ENCODE data around the gene PLA2G4E.

GRCh38 chr15:41975669-41976068, 45.2 kb downstream of the PLA2G4E start:
- TF ChIP-seq EZH2 (IDR thresholded peaks at IDR 0.05; ENCODE audit: borderline replicate concordance, low read length), result no peak
- TF ChIP-seq, protein P1, sequence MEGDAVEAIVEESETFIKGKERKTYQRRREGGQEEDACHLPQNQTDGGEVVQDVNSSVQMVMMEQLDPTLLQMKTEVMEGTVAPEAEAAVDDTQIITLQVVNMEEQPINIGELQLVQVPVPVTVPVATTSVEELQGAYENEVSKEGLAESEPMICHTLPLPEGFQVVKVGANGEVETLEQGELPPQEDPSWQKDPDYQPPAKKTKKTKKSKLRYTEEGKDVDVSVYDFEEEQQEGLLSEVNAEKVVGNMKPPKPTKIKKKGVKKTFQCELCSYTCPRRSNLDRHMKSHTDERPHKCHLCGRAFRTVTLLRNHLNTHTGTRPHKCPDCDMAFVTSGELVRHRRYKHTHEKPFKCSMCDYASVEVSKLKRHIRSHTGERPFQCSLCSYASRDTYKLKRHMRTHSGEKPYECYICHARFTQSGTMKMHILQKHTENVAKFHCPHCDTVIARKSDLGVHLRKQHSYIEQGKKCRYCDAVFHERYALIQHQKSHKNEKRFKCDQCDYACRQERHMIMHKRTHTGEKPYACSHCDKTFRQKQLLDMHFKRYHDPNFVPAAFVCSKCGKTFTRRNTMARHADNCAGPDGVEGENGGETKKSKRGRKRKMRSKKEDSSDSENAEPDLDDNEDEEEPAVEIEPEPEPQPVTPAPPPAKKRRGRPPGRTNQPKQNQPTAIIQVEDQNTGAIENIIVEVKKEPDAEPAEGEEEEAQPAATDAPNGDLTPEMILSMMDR (IDR thresholded peaks at IDR 0.05; ENCODE audit: low read length), result no peak
